ENCODE measurements around the gene MCF2L2.
"Not testable (repeated sequence)": the region's sequence is repeated elsewhere in the genome, so short reads cannot be mapped to it uniquely, and the experiment has no call there.

MCF2L2 gene

GRCh38 chr3:183427876-183428446, 458 bp downstream of the MCF2L2 start:
- no peak for DNase-seq (ENCODE audit: low read depth)
- peak overlapping the region; percentile 67 for H3K4me3 ChIP-seq (ENCODE audit: low read depth, low read length)
- TF ChIP-seq, protein P1, sequence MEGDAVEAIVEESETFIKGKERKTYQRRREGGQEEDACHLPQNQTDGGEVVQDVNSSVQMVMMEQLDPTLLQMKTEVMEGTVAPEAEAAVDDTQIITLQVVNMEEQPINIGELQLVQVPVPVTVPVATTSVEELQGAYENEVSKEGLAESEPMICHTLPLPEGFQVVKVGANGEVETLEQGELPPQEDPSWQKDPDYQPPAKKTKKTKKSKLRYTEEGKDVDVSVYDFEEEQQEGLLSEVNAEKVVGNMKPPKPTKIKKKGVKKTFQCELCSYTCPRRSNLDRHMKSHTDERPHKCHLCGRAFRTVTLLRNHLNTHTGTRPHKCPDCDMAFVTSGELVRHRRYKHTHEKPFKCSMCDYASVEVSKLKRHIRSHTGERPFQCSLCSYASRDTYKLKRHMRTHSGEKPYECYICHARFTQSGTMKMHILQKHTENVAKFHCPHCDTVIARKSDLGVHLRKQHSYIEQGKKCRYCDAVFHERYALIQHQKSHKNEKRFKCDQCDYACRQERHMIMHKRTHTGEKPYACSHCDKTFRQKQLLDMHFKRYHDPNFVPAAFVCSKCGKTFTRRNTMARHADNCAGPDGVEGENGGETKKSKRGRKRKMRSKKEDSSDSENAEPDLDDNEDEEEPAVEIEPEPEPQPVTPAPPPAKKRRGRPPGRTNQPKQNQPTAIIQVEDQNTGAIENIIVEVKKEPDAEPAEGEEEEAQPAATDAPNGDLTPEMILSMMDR (IDR thresholded peaks at IDR 0.05; ENCODE audit: low read depth, low read length, missing control alignments), result no peak
- in situ Hi-C loops (cut with HindIII; ENCODE audit: low sequenced_read_pairs), result no loop called here

GRCh38 chr3:183427196-183427875, 1.1 kb downstream of the MCF2L2 start:
- in situ Hi-C loops (cut with HindIII; ENCODE audit: low sequenced_read_pairs), result no loop called here
- no peak for DNase-seq (ENCODE audit: low read depth)
- peak overlapping the region; percentile 67 for H3K4me3 ChIP-seq (ENCODE audit: low read depth, low read length)
- TF ChIP-seq, protein P1 (IDR thresholded peaks at IDR 0.05; ENCODE audit: low read depth, low read length, missing control alignments), result no peak

DNA sequence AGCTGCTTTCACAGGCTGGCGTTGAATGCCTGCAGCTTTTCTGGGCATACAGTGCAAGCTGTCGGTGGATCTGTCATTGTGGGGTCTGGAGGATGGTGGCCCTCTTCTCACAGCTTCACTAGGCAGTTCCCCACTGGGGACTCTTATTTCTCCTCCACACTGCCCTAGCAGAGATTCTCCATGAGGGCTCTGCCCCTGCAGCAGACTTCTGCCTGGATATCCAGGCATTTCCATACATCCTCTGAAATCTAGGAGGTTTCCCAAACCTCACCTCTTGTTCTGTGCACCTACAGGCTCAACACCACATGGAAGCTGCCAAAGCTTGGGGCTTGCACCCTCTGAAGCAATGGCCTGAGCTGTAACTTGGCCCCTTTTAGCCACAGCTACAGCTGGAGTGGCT, 9.6 kb downstream of the MCF2L2 start:
- in situ Hi-C loops (cut with HindIII; ENCODE audit: low sequenced_read_pairs); DNase-seq (ENCODE audit: low read depth); H3K4me3 ChIP-seq (ENCODE audit: low read depth, low read length): not testable (repeated sequence)

DNA sequence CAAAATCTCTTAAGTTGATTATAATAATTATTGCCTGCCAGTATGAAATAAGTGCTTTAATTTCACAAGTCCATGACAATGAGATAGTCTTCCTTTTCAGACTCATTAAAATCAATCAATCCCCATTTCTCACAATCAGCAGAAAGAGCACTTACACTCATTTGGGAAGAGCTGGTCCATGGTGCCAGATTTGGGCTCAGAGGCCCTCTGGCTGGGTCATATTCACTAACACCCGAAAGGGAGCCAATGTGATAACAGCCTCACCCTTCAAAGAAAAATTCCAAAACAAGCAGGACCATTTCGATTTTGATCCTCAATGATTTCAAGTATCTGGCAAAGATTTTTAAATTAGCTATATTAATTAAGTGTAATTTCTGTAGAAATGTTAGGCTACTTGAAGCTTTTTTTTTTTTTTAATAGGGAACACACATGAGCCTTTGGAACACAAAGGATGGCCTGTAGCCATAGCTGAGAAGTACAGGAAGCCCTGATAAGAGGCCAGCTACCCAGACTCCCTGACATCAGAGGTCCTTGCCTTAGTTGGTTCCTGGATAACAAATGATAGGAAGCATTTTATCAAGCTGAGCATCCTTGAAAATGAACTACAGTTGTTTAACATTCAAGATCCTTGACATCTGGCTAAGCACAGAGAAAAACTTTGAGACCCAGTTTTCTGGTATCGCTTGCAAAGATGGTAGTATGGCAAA, 17.1 kb downstream of the MCF2L2 start:
- TF ChIP-seq, protein P1 (IDR thresholded peaks at IDR 0.05; ENCODE audit: low read depth, low read length, missing control alignments), result no peak
- in situ Hi-C loops (cut with HindIII; ENCODE audit: low sequenced_read_pairs), result no loop called here
- no peak overlapping the region for H3K4me3 ChIP-seq (ENCODE audit: low read depth, low read length)
- no peak for DNase-seq (ENCODE audit: low read depth)

DNA sequence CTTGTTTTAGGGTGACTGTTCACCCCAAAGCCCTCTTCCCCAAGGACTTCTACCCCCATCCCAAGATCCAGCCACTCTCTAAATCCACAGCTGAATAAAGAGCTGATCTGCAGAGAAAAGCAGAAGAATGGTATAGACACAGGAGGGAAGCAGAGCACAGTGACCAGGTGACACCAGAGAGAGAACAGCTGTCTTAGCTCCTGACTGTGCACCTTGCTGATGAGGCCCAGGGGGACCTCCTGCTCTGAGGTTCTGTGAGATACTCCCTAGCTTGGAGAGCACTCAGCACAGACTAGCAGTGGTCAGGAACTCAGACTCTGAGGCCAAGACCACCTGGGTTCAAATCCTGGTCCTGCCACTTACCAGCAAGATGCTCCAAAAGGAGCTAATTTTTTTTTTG, 17.7 kb downstream of the MCF2L2 start:
- in situ Hi-C loops (cut with HindIII; ENCODE audit: low sequenced_read_pairs), result no loop called here
- DNase-seq (ENCODE audit: low read depth), result no peak
- TF ChIP-seq, protein P1 (IDR thresholded peaks at IDR 0.05; ENCODE audit: low read depth, low read length, missing control alignments), result no peak
- no peak overlapping the region for H3K4me3 ChIP-seq (ENCODE audit: low read depth, low read length)

GRCh38 chr3:183410280-183410679, 18.1 kb downstream of the MCF2L2 start:
- in situ Hi-C loops (cut with HindIII; ENCODE audit: low sequenced_read_pairs), result no loop called here
- no peak overlapping the region for H3K4me3 ChIP-seq (ENCODE audit: low read depth, low read length)
- DNase-seq (ENCODE audit: low read depth), result no peak
- TF ChIP-seq, protein P1 (IDR thresholded peaks at IDR 0.05; ENCODE audit: low read depth, low read length, missing control alignments), result no peak

GRCh38 chr3:183409219-183409618, 19.2 kb downstream of the MCF2L2 start:
- no peak for DNase-seq (ENCODE audit: low read depth)
- no peak overlapping the region for H3K4me3 ChIP-seq (ENCODE audit: low read depth, low read length)
- TF ChIP-seq, protein P1 (IDR thresholded peaks at IDR 0.05; ENCODE audit: low read depth, low read length, missing control alignments), result no peak
- in situ Hi-C loops (cut with HindIII; ENCODE audit: low sequenced_read_pairs), result no loop called here

Data from astrocyte of the cerebellum (primary cell).